Measurements from ENCODE around the gene SLC20A1. TPM values are rescaled to one million over a fixed set of nuclear protein-coding genes. Genes with fewer than 3 reads are reported as not detected.

SLC20A1 gene
- total RNA-seq, 1 donor from 2014 or later, result 36.6 TPM

GRCh38 chr2:112670252-112671022 is 24.7 kb downstream of the SLC20A1 start:
- DNase-seq (ENCODE audit: extremely low spot score in 2 of 2), result no peak
- intact Hi-C loops (cut with DNase I), result no loop called here
- Histone ChIP-seq H3K27ac (no peak overlapping the region), H3K4me3 (no peak overlapping the region), H3K9me3 (no peaks in the 10 kb centered on the region), H3K4me1 (no peaks in the 10 kb centered on the region), H3K27me3 (no peaks in the 10 kb centered on the region), H3K36me3 (no peaks in the 10 kb centered on the region)
- TF ChIP-seq POLR2AphosphoS5 (IDR thresholded peaks at IDR 0.05; ENCODE audit: insufficient read depth in 1 of 2, low read depth in 1 of 2), result no peak
- TF ChIP-seq POLR2A (IDR thresholded peaks at IDR 0.05), result no peak
- TF ChIP-seq CTCF (IDR thresholded peaks at IDR 0.05), result no peak

- Histone ChIP-seq H3K9me3 (no peaks in the 10 kb centered on the region), H3K4me1 (no peaks in the 10 kb centered on the region), H3K27ac (no peak overlapping the region), H3K4me3 (no peak overlapping the region), H3K36me3 (no peaks in the 10 kb centered on the region), H3K27me3 (no peaks in the 10 kb centered on the region)
- no peak for DNase-seq (ENCODE audit: extremely low spot score in 2 of 2)
- intact Hi-C loops (cut with DNase I), result no loop called here
- no peak for TF ChIP-seq POLR2A (IDR thresholded peaks at IDR 0.05)
These were observed 26.1 kb downstream of the SLC20A1 start for GRCh38 chr2:112671801-112672200.

GRCh38 chr2:112673008-112673407 is 27.3 kb downstream of the SLC20A1 start:
- H3K4me1 ChIP-seq, result no peaks in the 10 kb centered on the region
- H3K4me3 ChIP-seq, result no peak overlapping the region
- H3K36me3 ChIP-seq, result no peaks in the 10 kb centered on the region
- no peak for TF ChIP-seq CTCF (IDR thresholded peaks at IDR 0.05)
- no peak for TF ChIP-seq POLR2A (IDR thresholded peaks at IDR 0.05)
- no peak for TF ChIP-seq POLR2AphosphoS5 (IDR thresholded peaks at IDR 0.05; ENCODE audit: insufficient read depth in 1 of 2, low read depth in 1 of 2)
- H3K9me3 ChIP-seq, result no peaks in the 10 kb centered on the region
- no peak overlapping the region for H3K27ac ChIP-seq
- no peaks in the 10 kb centered on the region for H3K27me3 ChIP-seq
- no peak for DNase-seq (ENCODE audit: extremely low spot score in 2 of 2)
- intact Hi-C loops (cut with DNase I), result no loop called here

- H3K36me3 ChIP-seq, result no peaks in the 10 kb centered on the region
- H3K27me3 ChIP-seq, result no peaks in the 10 kb centered on the region
- no peak overlapping the region for H3K4me3 ChIP-seq
- H3K9me3 ChIP-seq, result no peaks in the 10 kb centered on the region
- no peaks in the 10 kb centered on the region for H3K4me1 ChIP-seq
- intact Hi-C loops (cut with DNase I), result no loop called here
- no peak overlapping the region for H3K27ac ChIP-seq
- TF ChIP-seq POLR2AphosphoS5 (IDR thresholded peaks at IDR 0.05; ENCODE audit: insufficient read depth in 1 of 2, low read depth in 1 of 2), result no peak
- TF ChIP-seq POLR2A (IDR thresholded peaks at IDR 0.05), result no peak
- no peak for TF ChIP-seq CTCF (IDR thresholded peaks at IDR 0.05)
- DNase-seq (ENCODE audit: extremely low spot score in 2 of 2), result no peak
These were observed 28.5 kb downstream of the SLC20A1 start for GRCh38 chr2:112674229-112674628.

GRCh38 chr2:112679484-112679883 is 33.7 kb downstream of the SLC20A1 start:
- Histone ChIP-seq H3K4me1 (no peaks in the 10 kb centered on the region), H3K27ac (no peak overlapping the region)
- no peak for DNase-seq (ENCODE audit: extremely low spot score in 2 of 2)

More at GRCh38 chr2:112679484-112679883, 33.7 kb downstream of the SLC20A1 start:
- Histone ChIP-seq H3K9me3 (no peaks in the 10 kb centered on the region), H3K36me3 (no peaks in the 10 kb centered on the region), H3K27me3 (no peaks in the 10 kb centered on the region), H3K4me3 (no peak overlapping the region)
- TF ChIP-seq CTCF (IDR thresholded peaks at IDR 0.05), result no peak
- intact Hi-C loops (cut with DNase I), result no loop called here

Data from vagina (tissue), 2 donors.